Myocyte (in vitro differentiated cells): ENCODE measurements around the gene STUM. TPM values are rescaled to one million over a fixed set of nuclear protein-coding genes. Genes with fewer than 3 reads are reported as not detected.

Experiments used
- DNase-seq: peaks from one replicate; pipeline ENCODE4 v3.0.0-alpha.2; 2012; ENCODE audit warnings: low read depth
- total RNA-seq: library from RNA; depleted of rRNA; stranded (reverse); fragments of >200 nt; gene quantifications from 2 replicates; pipeline ENCODE4 v1.2.3, GENCODE V29; 2014

The STUM gene
- total RNA-seq, 1 donor from 2014 or later, result 0.16 TPM

GRCh38 chr1:226532553-226532952 lies 16.0 kb upstream of the STUM start:
- DNase-seq, result no peak

GRCh38 chr1:226533220-226533619 lies 15.3 kb upstream of the STUM start:
- DNase-seq, result no peak

- no peak for DNase-seq
Observed at GRCh38 chr1:226534098-226534497, 14.5 kb upstream of the STUM start.

- DNase-seq, result no peak
Observed at GRCh38 chr1:226534645-226535044, 13.9 kb upstream of the STUM start.

- no peak for DNase-seq
Observed at GRCh38 chr1:226535666-226536065, 12.9 kb upstream of the STUM start.

- no peak for DNase-seq
Observed at GRCh38 chr1:226541231-226541630, 7.3 kb upstream of the STUM start.

- DNase-seq, result no peak
Observed at GRCh38 chr1:226541631-226542622, 6.6 kb upstream of the STUM start.

GRCh38 chr1:226542623-226543103 lies 5.9 kb upstream of the STUM start:
- no peak for DNase-seq

GRCh38 chr1:226545836-226546596 lies 2.5 kb upstream of the STUM start:
- peak; percentile 76 for DNase-seq

- DNase-seq, result no peak
Observed at GRCh38 chr1:226546926-226547325, 1.6 kb upstream of the STUM start.

- DNase-seq, result peak; percentile 90
Observed at GRCh38 chr1:226547754-226548191, 791 bp upstream of the STUM start.

GRCh38 chr1:226549094-226549936 lies 751 bp downstream of the STUM start:
- DNase-seq, result no peak

GRCh38 chr1:226549937-226550671 lies 1.5 kb downstream of the STUM start:
- DNase-seq, result peak; percentile 36

GRCh38 chr1:226550672-226551041 lies 2.1 kb downstream of the STUM start:
- DNase-seq, result no peak

GRCh38 chr1:226551299-226551698 lies 2.7 kb downstream of the STUM start:
- no peak for DNase-seq

- no peak for DNase-seq
Observed at GRCh38 chr1:226552061-226552460, 3.5 kb downstream of the STUM start.

GRCh38 chr1:226553266-226553923 lies 4.8 kb downstream of the STUM start:
- DNase-seq, result no peak

- no peak for DNase-seq
Observed at GRCh38 chr1:226553924-226554282, 5.3 kb downstream of the STUM start.

- DNase-seq, result no peak
Observed at GRCh38 chr1:226555092-226555491, 6.5 kb downstream of the STUM start.

- DNase-seq, result no peak
Observed at GRCh38 chr1:226557424-226557823, 8.9 kb downstream of the STUM start.
